Caco-2 (cell line): ENCODE results near the gene IGFN1. TPM values are rescaled to one million over a fixed set of nuclear protein-coding genes. Genes with fewer than 3 reads are reported as not detected.

Source experiments
- BruUV-seq: library from RNA; stranded (reverse); fragments of 400-500 nt; replicated peaks from 2 replicates; lab custom pipeline; 2021; lab: Mats Ljungman, UMichigan
- CTCF ChIA-PET: fragments of 300-600 bp; sonication (Branson Sonifier 250); formaldehyde crosslinking; loops from one replicate; lab custom pipeline; 2022; ENCODE audit warnings: antibody characterized with exemption; lab: Charles Lee
- POLR2A ChIA-PET: fragments of 300-600 bp; sonication (Branson Sonifier 250); formaldehyde crosslinking; loops from one replicate; lab custom pipeline; 2022; ENCODE audit warnings: antibody characterized with exemption; lab: Charles Lee
- DNase-seq, 2 experiments: peaks; one replicate each; pipeline versions ENCODE4 v3.0.0 to v3.0.0-alpha.2; 2020 to 2022
- H3K27me3 ChIP-seq: replicated peaks from 2 replicates; pipeline ENCODE4 v1.6.0; 2011; ENCODE audit warnings: low read length; ENCODE audit not compliant: control insufficient read depth, insufficient read depth
- H3K36me3 ChIP-seq: 2 replicates; pipeline ENCODE4 v1.5.1; 2011; ENCODE audit warnings: low read length; ENCODE audit not compliant: control insufficient read depth, insufficient read depth
- H3K4me1 ChIP-seq: fragments of 250-450 bp; sonication (Bioruptor Pico); 2 replicates; pipeline ENCODE4 v1.5.1; 2020; ENCODE audit warnings: mild to moderate bottlenecking
- H3K4me3 ChIP-seq: 2 replicates; pipeline ENCODE4 v1.5.1; 2011; ENCODE audit warnings: low read depth, mild to moderate bottlenecking, control low read depth, low read length
- H3K9me3 ChIP-seq: fragments of 250-450 bp; sonication (Bioruptor Pico); 2 replicates; pipeline ENCODE4 v1.5.1; 2020; ENCODE audit warnings: mild to moderate bottlenecking, moderate library complexity
- H3K27ac Mint-ChIP-seq: one replicate; pipeline ENCODE4 v1.8.0; 2022; ENCODE audit warnings: mixed read lengths; ENCODE audit not compliant: unreplicated experiment
- H3K27me3 Mint-ChIP-seq: one replicate; pipeline ENCODE4 v1.8.0; 2022; ENCODE audit warnings: mixed read lengths; ENCODE audit not compliant: insufficient read depth, unreplicated experiment
- H3K36me3 Mint-ChIP-seq: one replicate; pipeline ENCODE4 v1.8.0; 2022; ENCODE audit warnings: mild to moderate bottlenecking, mixed read lengths; ENCODE audit not compliant: insufficient read depth, unreplicated experiment
- H3K4me1 Mint-ChIP-seq: one replicate; pipeline ENCODE4 v1.8.0; 2022; ENCODE audit warnings: low read depth, mixed read lengths; ENCODE audit not compliant: unreplicated experiment
- H3K4me3 Mint-ChIP-seq: one replicate; pipeline ENCODE4 v1.8.0; 2022; ENCODE audit warnings: mild to moderate bottlenecking, moderate library complexity, mixed read lengths; ENCODE audit not compliant: unreplicated experiment
- H3K9me3 Mint-ChIP-seq: one replicate; pipeline ENCODE4 v1.8.0; 2022; ENCODE audit warnings: mixed read lengths; ENCODE audit not compliant: unreplicated experiment
- CTCF ChIP-seq, 2 experiments: fragments of 200-600 bp in 1 of 2; IDR thresholded peaks; 1 replicate in 1 of 2; 2 replicates in 1 of 2; pipeline versions ENCODE4 v1.5.1 to v1.8.0; 2011 to 2022; ENCODE audit warnings: antibody characterized with exemption in 1 of 2, control low read depth in 1 of 2, inconsistent platforms in 1 of 2, low read depth in 1 of 2, low read length in 1 of 2, mild to moderate bottlenecking in 1 of 2, moderate library complexity in 1 of 2; ENCODE audit not compliant: insufficient read depth in 1 of 2, severe bottlenecking in 1 of 2, unreplicated experiment in 1 of 2
- intact Hi-C: fragments of 100-400 bp; cut with micrococcal nuclease; formaldehyde crosslinking; loops from one replicate; pipeline ENCODE4 v1.10.0; 2022; ENCODE audit not compliant: unreplicated experiment
- total RNA-seq: library from RNA; stranded (reverse); gene quantifications from 2 replicates; pipeline ENCODE4 v1.2.3, GENCODE V29; 2022

Gene IGFN1
- total RNA-seq, 1 experiment from 2014 or later = 0.23 TPM

DNA sequence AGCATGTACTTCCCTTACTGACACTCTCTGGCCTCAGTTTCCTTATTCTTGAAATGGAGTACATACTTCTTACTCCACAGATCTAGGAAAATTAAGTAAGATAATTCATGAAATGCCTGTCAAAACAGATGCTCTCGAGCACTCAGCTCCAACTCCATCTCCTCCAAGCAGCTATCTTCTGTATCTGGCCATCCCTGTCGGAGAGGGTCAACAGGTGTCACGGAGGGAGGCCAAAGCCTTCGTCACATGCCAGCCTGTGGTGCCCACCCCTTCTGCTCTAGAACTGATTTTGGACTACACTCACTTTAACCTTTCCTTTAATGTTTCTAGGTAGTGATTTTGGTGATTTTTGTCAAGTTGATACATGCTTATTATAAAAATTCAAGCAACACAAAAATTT lies 73.9 kb downstream of the IGFN1 start:
- DNase-seq = no peak
- Histone ChIP-seq H3K27me3 (no peaks in the 10 kb centered on the region; the same call in 1 of the 2 replicates), H3K9me3 (no peaks in the 10 kb centered on the region), H3K4me3 (no peak overlapping the region), H3K36me3 (no peaks in the 10 kb centered on the region), H3K4me1 (no peaks in the 10 kb centered on the region)
- Mint-ChIP-seq H3K36me3 (no peaks in the 10 kb centered on the region), H3K27ac (no peak overlapping the region), H3K27me3 (peaks cover 19% of the 10 kb centered on the region), H3K9me3 (no peaks in the 10 kb centered on the region), H3K4me1 (no peaks in the 10 kb centered on the region), H3K4me3 (no peak overlapping the region)
- POLR2A ChIA-PET = no interaction called here
- TF ChIP-seq CTCF (IDR thresholded peaks at IDR 0.05; ENCODE audit: insufficient read depth in 1 of 2, low read depth in 1 of 2, low read length in 1 of 2, severe bottlenecking in 1 of 2, unreplicated experiment in 1 of 2) = no peak
- intact Hi-C loops = no loop called here
- BruUV-seq = no TSS peak
- CTCF ChIA-PET = no interaction called here

DNA sequence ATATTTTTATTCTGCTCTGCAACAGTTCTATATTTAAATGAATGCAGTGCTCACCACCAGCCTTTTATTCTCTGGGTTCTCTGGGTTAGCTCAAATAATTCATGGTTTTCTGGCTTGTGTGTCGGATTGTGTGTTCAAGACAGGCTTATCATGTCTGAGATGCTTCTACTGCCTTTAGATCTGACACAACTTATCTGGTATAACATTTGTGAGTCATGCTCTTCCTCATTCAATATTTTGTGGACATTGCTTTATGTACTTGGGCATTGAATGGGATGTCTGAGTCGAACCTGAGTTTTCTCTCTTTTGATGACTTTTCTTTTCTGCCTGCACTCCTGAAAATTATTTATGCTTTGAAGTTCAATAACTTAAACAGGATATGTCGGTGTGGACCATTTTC lies 75.1 kb downstream of the IGFN1 start:
- H3K4me3 Mint-ChIP-seq = no peak overlapping the region
- no peaks in the 10 kb centered on the region for H3K36me3 Mint-ChIP-seq
- intact Hi-C loops = loop anchor here (5.0 kb wide), 2 partner anchors 42 to 97 kb away; no protein-coding TSS in a partner anchor
- H3K9me3 ChIP-seq = no peaks in the 10 kb centered on the region
- POLR2A ChIA-PET = no interaction called here
- H3K4me1 ChIP-seq = no peaks in the 10 kb centered on the region
- no peaks in the 10 kb centered on the region for H3K36me3 ChIP-seq
- BruUV-seq = no TSS peak
- no peak overlapping the region for H3K4me3 ChIP-seq
- no peak overlapping the region for H3K27ac Mint-ChIP-seq
- H3K27me3 ChIP-seq = no peaks in the 10 kb centered on the region; the same call in 1 of the 2 replicates
- peaks cover 24% of the 10 kb centered on the region for H3K27me3 Mint-ChIP-seq
- H3K4me1 Mint-ChIP-seq = no peaks in the 10 kb centered on the region
- no peak for DNase-seq
- CTCF ChIA-PET = no interaction called here
- TF ChIP-seq CTCF (IDR thresholded peaks at IDR 0.05; ENCODE audit: insufficient read depth in 1 of 2, low read depth in 1 of 2, low read length in 1 of 2, severe bottlenecking in 1 of 2, unreplicated experiment in 1 of 2) = no peak
- no peaks in the 10 kb centered on the region for H3K9me3 Mint-ChIP-seq

DNA sequence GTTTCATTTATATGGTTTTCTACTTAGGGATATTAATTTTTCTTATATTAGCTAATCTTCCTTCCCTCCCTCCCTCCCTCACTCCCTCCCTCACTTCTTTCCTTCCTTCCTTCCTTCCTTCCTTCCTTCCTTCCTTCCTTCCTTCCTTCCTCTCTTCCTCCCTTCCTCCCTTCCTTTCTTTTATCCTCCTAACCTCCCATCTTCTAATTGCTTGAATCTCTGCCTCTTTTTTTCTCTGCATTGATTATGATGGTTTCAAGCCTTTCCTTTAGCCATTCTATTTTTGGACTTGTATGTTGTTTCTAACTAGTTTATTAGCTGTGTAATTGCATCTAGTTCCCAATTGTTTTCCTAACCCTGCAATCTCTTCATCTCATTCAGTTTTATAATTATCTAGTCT lies 75.7 kb downstream of the IGFN1 start:
- H3K4me1 Mint-ChIP-seq = no peaks in the 10 kb centered on the region
- no peak overlapping the region for H3K27ac Mint-ChIP-seq
- TF ChIP-seq CTCF (IDR thresholded peaks at IDR 0.05; ENCODE audit: insufficient read depth in 1 of 2, low read depth in 1 of 2, low read length in 1 of 2, severe bottlenecking in 1 of 2, unreplicated experiment in 1 of 2) = no peak
- intact Hi-C loops = loop anchor here (5.0 kb wide), 2 partner anchors 41 to 96 kb away; no protein-coding TSS in a partner anchor
- H3K4me3 ChIP-seq = no peak overlapping the region
- BruUV-seq = no TSS peak
- H3K4me1 ChIP-seq = no peaks in the 10 kb centered on the region
- CTCF ChIA-PET = interaction anchor here (0.9 kb wide), 1 partner anchor 23 kb away, joined by 3 read pairs; no protein-coding TSS in a partner anchor
- H3K36me3 Mint-ChIP-seq = no peaks in the 10 kb centered on the region
- POLR2A ChIA-PET = no interaction called here
- H3K4me3 Mint-ChIP-seq = no peak overlapping the region
- H3K27me3 Mint-ChIP-seq = peaks cover 24% of the 10 kb centered on the region
- no peaks in the 10 kb centered on the region for H3K9me3 Mint-ChIP-seq
- H3K36me3 ChIP-seq = no peaks in the 10 kb centered on the region
- no peak for DNase-seq
- no peaks in the 10 kb centered on the region; the same call in 1 of the 2 replicates for H3K27me3 ChIP-seq
- H3K9me3 ChIP-seq = no peaks in the 10 kb centered on the region
